PC-3 (cell line): ENCODE measurements around the gene AGFG2. TPM values are rescaled to one million over a fixed set of nuclear protein-coding genes. Genes with fewer than 3 reads are reported as not detected.
A peak's percentile ranks its signal among the peaks of the same experiment; 100 is the strongest.

Experiments used
- ATAC-seq: fragments of 200-7000 bp; cut with Tn5 transposase; 2 replicates; pipeline ENCODE4 v1.9.1; 2020; ENCODE audit warnings: mild to moderate bottlenecking, moderate library complexity
- BruUV-seq: library from RNA; stranded (reverse); fragments of 400-500 nt; replicated peaks from 2 replicates; lab custom pipeline; 2021; lab: Mats Ljungman, UMichigan
- CTCF ChIA-PET: fragments of 300-600 bp; sonication (Branson Sonifier 250); formaldehyde crosslinking; loops from one replicate; lab custom pipeline; 2022; ENCODE audit warnings: antibody characterized with exemption; lab: Charles Lee
- POLR2A ChIA-PET: fragments of 300-600 bp; sonication (Branson Sonifier 250); formaldehyde crosslinking; loops from one replicate; lab custom pipeline; 2022; ENCODE audit warnings: antibody characterized with exemption; ENCODE audit not compliant: unreplicated experiment; lab: Charles Lee
- DNase-seq: peaks from one replicate; pipeline ENCODE4 v3.0.0-alpha.2; 2015
- H2AFZ ChIP-seq: fragments of 300-600 bp; sonication (generic); 2 replicates; pipeline ENCODE4 v1.6.0; 2016; ENCODE audit warnings: antibody characterized with exemption, low read length
- H3F3A ChIP-seq: fragments of 300-600 bp; sonication (generic); one replicate; pipeline ENCODE4 v1.6.0; 2017; ENCODE audit warnings: antibody characterized with exemption, low read length, control low read depth, mild to moderate bottlenecking; ENCODE audit not compliant: unreplicated experiment
- H3K27ac ChIP-seq: fragments of 300-600 bp; sonication (generic); 2 replicates; pipeline ENCODE4 v1.5.1; 2016; ENCODE audit warnings: mild to moderate bottlenecking, low read length
- H3K27me3 ChIP-seq: fragments of 300-600 bp; sonication (generic); 2 replicates; pipeline ENCODE4 v1.6.1; 2016; ENCODE audit warnings: low read length, mixed read lengths
- H3K36me3 ChIP-seq: fragments of 300-600 bp; sonication (generic); 2 replicates; pipeline ENCODE4 v1.6.1; 2016; ENCODE audit warnings: low read depth, mixed run types, low read length, mixed read lengths
- H3K4me1 ChIP-seq: fragments of 300-600 bp; sonication (generic); 2 replicates; pipeline ENCODE4 v1.5.1; 2016; ENCODE audit warnings: low read length; ENCODE audit not compliant: insufficient read depth
- H3K4me2 ChIP-seq: fragments of 300-600 bp; sonication (generic); 2 replicates; pipeline ENCODE4 v1.6.0; 2016; ENCODE audit warnings: low read length
- H3K4me3 ChIP-seq: fragments of 300-600 bp; sonication (generic); 2 replicates; pipeline ENCODE4 v1.5.1; 2016; ENCODE audit warnings: mild to moderate bottlenecking, low read length, mixed read lengths
- H3K79me2 ChIP-seq: fragments of 300-600 bp; sonication (generic); 2 replicates; pipeline ENCODE4 v1.6.1; 2017; ENCODE audit warnings: low read length, mixed read lengths
- H3K9ac ChIP-seq: fragments of 300-600 bp; sonication (generic); 2 replicates; pipeline ENCODE4 v1.6.0; 2016; ENCODE audit warnings: mild to moderate bottlenecking, low read length
- H3K9me2 ChIP-seq: fragments of 300-600 bp; sonication (generic); replicated peaks from 2 replicates; pipeline ENCODE4 v1.6.1; 2016; ENCODE audit warnings: mixed run types, low read length, mixed read lengths
- H3K9me3 ChIP-seq: fragments of 300-600 bp; sonication (generic); 2 replicates; pipeline ENCODE4 v1.6.1; 2016; ENCODE audit warnings: low read length, mixed read lengths
- H4K20me1 ChIP-seq: fragments of 300-600 bp; sonication (generic); 2 replicates; pipeline ENCODE4 v1.6.1; 2016; ENCODE audit warnings: low read length, mixed read lengths
- CTCF ChIP-seq: fragments of 300-600 bp; sonication (generic); conservative IDR thresholded peaks from 2 replicates; pipeline ENCODE4 v1.5.1; 2017; ENCODE audit warnings: antibody characterized with exemption, low read depth, mild to moderate bottlenecking, low read length
- EZH2 ChIP-seq: fragments of 300-600 bp; sonication (generic); IDR thresholded peaks from one replicate; pipeline ENCODE4 v1.6.1; 2017; ENCODE audit warnings: antibody characterized with exemption, mild to moderate bottlenecking, low read length; ENCODE audit not compliant: unreplicated experiment
- EZH2phosphoT487 ChIP-seq: fragments of 300-600 bp; sonication (generic); IDR thresholded peaks from 2 replicates; pipeline ENCODE4 v1.6.1; 2018; ENCODE audit warnings: mild to moderate bottlenecking, antibody characterized with exemption, low read length, borderline replicate concordance
- intact Hi-C: fragments of 100-400 bp; cut with micrococcal nuclease; formaldehyde crosslinking; loops from 2 replicates; pipeline ENCODE4 v1.9.0; 2023
- total RNA-seq: library from RNA; depleted of rRNA; stranded (reverse); fragments of >200 nt; gene quantifications from 2 replicates; pipeline ENCODE4 v1.2.3, GENCODE V29; 2014

The AGFG2 gene
- total RNA-seq, 1 experiment from 2014 or later = 16.9 TPM

GRCh38 chr7:100490483-100491191 lies 48.4 kb upstream of the AGFG2 start:
- H3K9me3 ChIP-seq = no peaks in the 10 kb centered on the region
- no peaks in the 10 kb centered on the region for H3K4me1 ChIP-seq
- DNase-seq = no peak
- no peaks in the 10 kb centered on the region for H3K27me3 ChIP-seq
- no TSS peak for BruUV-seq
- H3K79me2 ChIP-seq = no peaks in the 10 kb centered on the region
- H2AFZ ChIP-seq = no peak overlapping the region
- no peak overlapping the region for H3K4me2 ChIP-seq
- H3K4me3 ChIP-seq = no peak overlapping the region
- ChIA-PET POLR2A (no interaction called here), CTCF (no interaction called here)
- no peak overlapping the region for H3K27ac ChIP-seq
- H3K9me2 ChIP-seq = no peaks in the 10 kb centered on the region
- TF ChIP-seq EZH2phosphoT487 = no peak
- TF ChIP-seq CTCF = no peak
- no peak for TF ChIP-seq EZH2
- intact Hi-C loops = no loop called here
- no peaks in the 10 kb centered on the region for H3K36me3 ChIP-seq
- no peaks in the 10 kb centered on the region for H3F3A ChIP-seq
- no peak overlapping the region for H3K9ac ChIP-seq
- no peaks in the 10 kb centered on the region for H4K20me1 ChIP-seq
- no peak for ATAC-seq

- no peaks in the 10 kb centered on the region for H3K9me2 ChIP-seq
- H3K27ac ChIP-seq = no peak overlapping the region
- H3K79me2 ChIP-seq = no peaks in the 10 kb centered on the region
- CTCF ChIA-PET = no interaction called here
- DNase-seq (no peak), ATAC-seq (no peak)
- no peaks in the 10 kb centered on the region for H3K36me3 ChIP-seq
- BruUV-seq = no TSS peak
- no peak overlapping the region for H3K4me2 ChIP-seq
- no peak overlapping the region for H3K9ac ChIP-seq
- TF ChIP-seq EZH2phosphoT487 (no peak), CTCF (no peak), EZH2 (no peak)
- no peaks in the 10 kb centered on the region for H4K20me1 ChIP-seq
- H3F3A ChIP-seq = no peaks in the 10 kb centered on the region
- POLR2A ChIA-PET = no interaction called here
- intact Hi-C loops = no loop called here
- no peak overlapping the region for H3K4me3 ChIP-seq
- H3K27me3 ChIP-seq = no peaks in the 10 kb centered on the region
- H3K4me1 ChIP-seq = no peaks in the 10 kb centered on the region
- H3K9me3 ChIP-seq = no peaks in the 10 kb centered on the region
- H2AFZ ChIP-seq = no peak overlapping the region
Measured at GRCh38 chr7:100491192-100491578, 47.8 kb upstream of the AGFG2 start.

- Histone ChIP-seq H3K9ac (no peak overlapping the region), H3K79me2 (no peaks in the 10 kb centered on the region), H2AFZ (peak overlapping the region; percentile 64), H3F3A (no peaks in the 10 kb centered on the region), H3K27ac (no peak overlapping the region), H4K20me1 (no peaks in the 10 kb centered on the region), H3K4me1 (no peaks in the 10 kb centered on the region), H3K4me2 (peak overlapping the region; percentile 56), H3K36me3 (no peaks in the 10 kb centered on the region), H3K4me3 (peak overlapping the region; percentile 21; the same call in 1 of the 2 replicates), H3K9me3 (no peaks in the 10 kb centered on the region), H3K9me2 (no peaks in the 10 kb centered on the region), H3K27me3 (no peaks in the 10 kb centered on the region)
- ChIA-PET POLR2A (no interaction called here), CTCF (no interaction called here)
- no TSS peak for BruUV-seq
- ATAC-seq (no peak), DNase-seq (no peak)
- intact Hi-C loops = no loop called here
- TF ChIP-seq CTCF (no peak), EZH2 (no peak), EZH2phosphoT487 (no peak)
Measured at GRCh38 chr7:100492738-100493475, 46.1 kb upstream of the AGFG2 start.
